Upper lobe of right lung (tissue), 1 donor: ENCODE results near the gene CEP83. TPM values are rescaled to one million over a fixed set of nuclear protein-coding genes. Genes with fewer than 3 reads are reported as not detected.

Source experiments
- ATAC-seq: fragments of 200-7000 bp; cut with Tn5 transposase; one replicate; pipeline ENCODE4 v1.9.1; 2020; ENCODE audit warnings: mild to moderate bottlenecking, moderate library complexity
- DNase-seq: peaks from one replicate; pipeline ENCODE4 v3.0.0-alpha.2; 2020
- H3K27ac ChIP-seq: fragments of 200-600 bp; one replicate; pipeline ENCODE4 v1.8.0; 2022
- H3K27me3 ChIP-seq: fragments of 200-600 bp; one replicate; pipeline ENCODE4 v1.8.0; 2022; ENCODE audit warnings: mild to moderate bottlenecking
- H3K36me3 ChIP-seq: fragments of 200-600 bp; one replicate; pipeline ENCODE4 v1.8.0; 2022
- H3K4me1 ChIP-seq: fragments of 200-600 bp; one replicate; pipeline ENCODE4 v1.8.0; 2022
- H3K4me3 ChIP-seq: fragments of 200-600 bp; one replicate; pipeline ENCODE4 v1.8.0; 2022; ENCODE audit warnings: mild to moderate bottlenecking
- H3K9me3 ChIP-seq: fragments of 200-600 bp; one replicate; pipeline ENCODE4 v1.8.0; 2022
- intact Hi-C: fragments of 100-400 bp; cut with DNase I; formaldehyde crosslinking; loops from one replicate; pipeline ENCODE4 v1.11.0; 2022
- total RNA-seq: library from RNA; stranded (reverse); fragmentation: NEBNext Ultra II Directional; extraction: Animal tissue kit (Norgen Biotek cat#: 25700); gene quantifications from one replicate; pipeline ENCODE4 v1.2.1, GENCODE V29; 2021
- TF ChIP-seq, protein P1 (sequence below): fragments of 200-600 bp; IDR thresholded peaks from one replicate; pipeline ENCODE4 v1.8.0; 2022; ENCODE audit warnings: antibody characterized with exemption
- donor health status: DM: no; HTN: yes; CAD: no; lungs with severe emphysema.

CEP83 gene
- total RNA-seq, 1 donor from 2014 or later: 11.0 TPM

GRCh38 chr12:94261786-94262185 lies 197.9 kb downstream of the CEP83 start:
- ATAC-seq: no peak
- Histone ChIP-seq H3K4me1 (peaks cover 42% of the 10 kb centered on the region), H3K27ac (peak overlapping the region; percentile 92), H3K36me3 (no peaks in the 10 kb centered on the region), H3K9me3 (no peaks in the 10 kb centered on the region), H3K27me3 (no peaks in the 10 kb centered on the region), H3K4me3 (peak overlapping the region; percentile 67)
- no peak for DNase-seq
- intact Hi-C loops: no loop called here
- TF ChIP-seq, protein P1, sequence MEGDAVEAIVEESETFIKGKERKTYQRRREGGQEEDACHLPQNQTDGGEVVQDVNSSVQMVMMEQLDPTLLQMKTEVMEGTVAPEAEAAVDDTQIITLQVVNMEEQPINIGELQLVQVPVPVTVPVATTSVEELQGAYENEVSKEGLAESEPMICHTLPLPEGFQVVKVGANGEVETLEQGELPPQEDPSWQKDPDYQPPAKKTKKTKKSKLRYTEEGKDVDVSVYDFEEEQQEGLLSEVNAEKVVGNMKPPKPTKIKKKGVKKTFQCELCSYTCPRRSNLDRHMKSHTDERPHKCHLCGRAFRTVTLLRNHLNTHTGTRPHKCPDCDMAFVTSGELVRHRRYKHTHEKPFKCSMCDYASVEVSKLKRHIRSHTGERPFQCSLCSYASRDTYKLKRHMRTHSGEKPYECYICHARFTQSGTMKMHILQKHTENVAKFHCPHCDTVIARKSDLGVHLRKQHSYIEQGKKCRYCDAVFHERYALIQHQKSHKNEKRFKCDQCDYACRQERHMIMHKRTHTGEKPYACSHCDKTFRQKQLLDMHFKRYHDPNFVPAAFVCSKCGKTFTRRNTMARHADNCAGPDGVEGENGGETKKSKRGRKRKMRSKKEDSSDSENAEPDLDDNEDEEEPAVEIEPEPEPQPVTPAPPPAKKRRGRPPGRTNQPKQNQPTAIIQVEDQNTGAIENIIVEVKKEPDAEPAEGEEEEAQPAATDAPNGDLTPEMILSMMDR: no peak

DNA sequence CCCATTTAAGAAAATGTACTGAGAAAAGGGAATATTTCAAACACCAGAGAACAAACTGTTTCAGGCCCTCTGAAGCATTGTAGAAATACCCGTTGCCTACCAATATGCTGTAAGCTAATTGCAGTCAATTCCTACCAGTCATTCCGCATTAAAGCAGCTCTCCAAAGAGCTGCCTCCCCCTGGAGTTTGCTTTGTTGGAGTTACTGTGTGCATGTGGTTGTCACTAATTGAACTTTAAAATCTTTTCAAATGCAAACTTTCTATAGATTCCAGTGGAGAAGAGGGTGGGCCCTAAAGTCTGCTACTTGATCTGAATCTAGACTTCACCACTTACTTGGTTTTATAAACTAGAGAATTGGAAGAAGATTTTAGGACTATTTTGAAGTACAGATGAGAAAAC lies 198.5 kb downstream of the CEP83 start:
- no peak overlapping the region for H3K4me3 ChIP-seq
- DNase-seq: no peak
- intact Hi-C loops: no loop called here
- H3K27ac ChIP-seq: no peak overlapping the region
- H3K9me3 ChIP-seq: no peaks in the 10 kb centered on the region
- TF ChIP-seq, protein P1: no peak
- no peak for ATAC-seq
- no peaks in the 10 kb centered on the region for H3K36me3 ChIP-seq
- H3K27me3 ChIP-seq: no peaks in the 10 kb centered on the region
- peaks cover 39% of the 10 kb centered on the region for H3K4me1 ChIP-seq

GRCh38 chr12:94260717-94261116 lies 198.9 kb downstream of the CEP83 start:
- DNase-seq: no peak
- no peak for ATAC-seq
- H3K36me3 ChIP-seq: no peaks in the 10 kb centered on the region
- no peaks in the 10 kb centered on the region for H3K9me3 ChIP-seq
- no peaks in the 10 kb centered on the region for H3K27me3 ChIP-seq
- H3K4me3 ChIP-seq: no peak overlapping the region
- H3K4me1 ChIP-seq: peaks cover 39% of the 10 kb centered on the region
- TF ChIP-seq, protein P1: no peak
- intact Hi-C loops: no loop called here
- H3K27ac ChIP-seq: no peak overlapping the region

DNA sequence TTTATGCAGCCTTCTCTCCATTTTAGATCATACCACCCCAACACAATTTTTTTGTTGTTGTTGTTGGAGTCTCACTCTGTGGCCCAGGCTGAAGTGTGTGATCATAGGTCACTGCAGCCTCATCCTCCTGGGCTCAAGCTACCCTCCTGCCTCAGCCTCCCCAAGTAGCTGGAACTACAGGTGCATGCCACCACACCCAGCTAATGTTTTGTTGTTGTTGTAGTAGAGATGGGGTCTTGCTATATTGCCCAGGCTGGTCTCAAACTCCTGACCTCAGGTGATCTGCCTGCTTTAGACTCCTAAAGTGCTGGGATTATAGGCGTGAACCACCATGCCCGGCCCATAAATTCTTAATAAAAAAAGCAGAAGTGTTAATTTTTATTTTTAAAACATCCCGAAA lies 199.7 kb downstream of the CEP83 start:
- ATAC-seq (no peak), DNase-seq (no peak)
- H3K4me3 ChIP-seq: no peak overlapping the region
- H3K36me3 ChIP-seq: no peaks in the 10 kb centered on the region
- no peaks in the 10 kb centered on the region for H3K9me3 ChIP-seq
- intact Hi-C loops: no loop called here
- TF ChIP-seq, protein P1: no peak
- H3K27me3 ChIP-seq: no peaks in the 10 kb centered on the region
- no peak overlapping the region for H3K27ac ChIP-seq
- H3K4me1 ChIP-seq: peaks cover 37% of the 10 kb centered on the region

- ATAC-seq (no peak), DNase-seq (no peak)
- H3K36me3 ChIP-seq: no peaks in the 10 kb centered on the region
- intact Hi-C loops: no loop called here
- TF ChIP-seq, protein P1: no peak
- no peak overlapping the region for H3K27ac ChIP-seq
- H3K9me3 ChIP-seq: no peaks in the 10 kb centered on the region
- H3K27me3 ChIP-seq: no peaks in the 10 kb centered on the region
- H3K4me3 ChIP-seq: no peak overlapping the region
- H3K4me1 ChIP-seq: peaks cover 22% of the 10 kb centered on the region
Measured at GRCh38 chr12:94258593-94258992, 201.1 kb downstream of the CEP83 start.

Other genes starting within 250 kb of the CEP83 start
- 11.3 TPM for gene TMCC3, start 190.7 kb upstream of the CEP83 start, total RNA-seq